Hepatic stellate cell (primary cell): ENCODE data around the gene FNDC3A.

Experiments
- DNase-seq: peaks from one replicate; pipeline ENCODE4 v3.0.0; 2011; ENCODE audit warnings: low spot score

The FNDC3A gene

DNA sequence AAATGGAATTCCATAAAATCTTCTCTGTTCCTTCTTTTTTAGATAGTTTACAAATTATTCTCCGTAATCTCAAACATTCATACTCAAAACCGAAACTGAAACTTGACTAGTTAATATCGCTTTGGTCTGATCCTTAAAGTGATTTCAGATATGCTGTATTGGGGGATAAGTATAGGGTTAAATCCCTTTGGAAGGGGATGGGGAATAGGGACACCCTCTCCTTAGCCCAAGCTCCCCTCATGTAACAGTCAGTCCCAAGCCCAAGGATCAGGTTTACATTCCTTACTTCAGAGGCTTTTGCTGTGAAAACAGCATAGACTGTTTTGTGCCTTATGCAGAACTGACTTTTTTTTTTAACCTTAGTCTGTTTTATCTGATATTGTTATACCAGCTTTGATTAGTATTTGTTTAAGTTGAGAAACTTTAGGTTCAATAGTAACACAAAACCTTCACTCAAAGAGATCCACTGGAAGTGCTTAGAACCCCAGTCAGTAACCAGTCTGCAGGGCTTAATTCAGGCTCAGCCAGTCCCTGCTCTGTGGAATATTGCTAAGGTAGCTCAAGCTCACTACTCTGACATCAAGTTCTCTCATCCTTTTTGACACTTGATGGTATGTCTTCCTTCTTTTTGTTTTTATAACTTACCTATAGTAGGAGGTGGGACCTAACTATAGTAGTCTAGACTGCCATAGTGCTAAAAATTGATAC lies 282.5 kb downstream of the FNDC3A start:
- DNase-seq = no peak
